ENCODE measurements around the gene CBFA2T3.

CBFA2T3 gene

DNA sequence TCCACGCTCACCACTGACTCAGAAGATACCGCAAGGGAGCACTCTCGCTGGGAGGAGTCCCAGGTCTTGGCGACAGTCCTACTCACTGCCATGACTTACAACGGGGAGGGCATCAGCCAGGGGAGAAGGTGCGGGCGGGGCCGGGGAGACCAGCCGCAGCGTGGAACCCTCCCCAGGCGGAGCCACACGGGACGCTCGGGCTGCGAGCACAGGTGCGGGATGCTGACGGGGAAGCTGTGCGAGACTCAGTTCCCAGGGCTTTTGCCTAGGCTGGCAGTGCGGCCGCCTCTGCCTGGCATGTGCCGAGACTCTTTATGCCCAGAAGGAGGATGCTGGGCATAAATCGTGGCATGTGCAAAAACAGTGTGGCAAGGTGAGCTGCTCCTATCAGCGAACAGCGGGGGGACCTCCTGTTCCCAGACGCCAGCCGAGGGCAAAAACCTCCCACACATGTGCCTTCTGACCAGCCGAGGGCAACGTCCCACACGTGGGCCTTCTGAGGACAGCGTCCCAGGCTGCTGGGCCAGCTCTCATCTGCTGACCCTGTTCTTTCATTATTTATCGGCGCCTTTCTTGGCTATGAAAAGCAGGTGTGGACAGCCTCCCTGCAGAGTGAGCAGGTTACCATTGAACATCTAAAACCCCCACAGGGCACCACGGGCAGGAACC lies 126.3 kb downstream of the CBFA2T3 start:
- no peak for DNase-seq (ENCODE audit: low read depth)
- TF ChIP-seq, protein P1, sequence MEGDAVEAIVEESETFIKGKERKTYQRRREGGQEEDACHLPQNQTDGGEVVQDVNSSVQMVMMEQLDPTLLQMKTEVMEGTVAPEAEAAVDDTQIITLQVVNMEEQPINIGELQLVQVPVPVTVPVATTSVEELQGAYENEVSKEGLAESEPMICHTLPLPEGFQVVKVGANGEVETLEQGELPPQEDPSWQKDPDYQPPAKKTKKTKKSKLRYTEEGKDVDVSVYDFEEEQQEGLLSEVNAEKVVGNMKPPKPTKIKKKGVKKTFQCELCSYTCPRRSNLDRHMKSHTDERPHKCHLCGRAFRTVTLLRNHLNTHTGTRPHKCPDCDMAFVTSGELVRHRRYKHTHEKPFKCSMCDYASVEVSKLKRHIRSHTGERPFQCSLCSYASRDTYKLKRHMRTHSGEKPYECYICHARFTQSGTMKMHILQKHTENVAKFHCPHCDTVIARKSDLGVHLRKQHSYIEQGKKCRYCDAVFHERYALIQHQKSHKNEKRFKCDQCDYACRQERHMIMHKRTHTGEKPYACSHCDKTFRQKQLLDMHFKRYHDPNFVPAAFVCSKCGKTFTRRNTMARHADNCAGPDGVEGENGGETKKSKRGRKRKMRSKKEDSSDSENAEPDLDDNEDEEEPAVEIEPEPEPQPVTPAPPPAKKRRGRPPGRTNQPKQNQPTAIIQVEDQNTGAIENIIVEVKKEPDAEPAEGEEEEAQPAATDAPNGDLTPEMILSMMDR (conservative IDR thresholded peaks at IDR 0.05; ENCODE audit: control insufficient read depth, insufficient read depth, low read depth, low read length) = no peak
- no peak overlapping the region for H3K4me3 ChIP-seq (ENCODE audit: control insufficient read depth, low read depth, low read length)

DNA sequence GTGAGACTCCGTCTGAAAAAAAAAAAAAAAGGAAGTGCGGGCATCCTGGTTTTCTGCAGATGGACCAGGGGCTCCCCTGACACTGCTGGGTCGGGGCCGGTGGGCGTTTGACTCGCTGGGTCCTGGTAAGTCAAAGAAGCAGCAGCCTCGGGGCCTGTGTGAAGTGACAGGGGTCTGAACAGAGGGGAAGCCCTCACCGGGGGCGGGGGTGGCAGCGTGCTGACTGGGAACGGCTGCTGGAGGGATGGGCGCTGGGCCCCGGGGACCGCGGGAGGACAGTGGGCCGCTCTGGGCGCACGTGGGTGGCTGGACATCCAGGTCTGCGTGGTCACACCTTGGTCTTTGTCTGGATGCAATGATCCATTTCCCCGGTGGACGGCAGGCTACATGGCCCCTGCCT lies 128.4 kb downstream of the CBFA2T3 start:
- no peak for DNase-seq (ENCODE audit: low read depth)
- TF ChIP-seq, protein P1 (conservative IDR thresholded peaks at IDR 0.05; ENCODE audit: control insufficient read depth, insufficient read depth, low read depth, low read length) = no peak
- H3K4me3 ChIP-seq (ENCODE audit: control insufficient read depth, low read depth, low read length) = no peak overlapping the region

DNA sequence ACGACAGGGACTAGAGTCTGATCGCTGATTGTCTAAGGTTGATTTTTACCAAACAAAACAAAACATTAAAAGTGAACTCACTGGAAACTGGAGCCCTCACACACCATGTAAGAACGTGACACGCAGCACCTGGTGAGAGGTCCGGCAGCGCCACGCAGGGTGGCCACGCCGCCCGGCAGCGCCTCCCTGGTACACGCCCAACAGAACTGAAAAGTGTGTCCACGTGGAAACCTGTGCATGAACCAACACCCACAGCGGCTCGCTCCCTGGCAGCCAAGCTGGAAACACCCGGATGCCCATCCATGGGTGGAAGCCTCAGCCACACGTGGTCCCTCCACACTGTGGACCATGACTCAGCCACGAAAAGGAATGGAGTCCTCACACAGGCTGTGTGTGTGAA lies 129.4 kb downstream of the CBFA2T3 start:
- no peak overlapping the region for H3K4me3 ChIP-seq (ENCODE audit: control insufficient read depth, low read depth, low read length)
- TF ChIP-seq, protein P1 (conservative IDR thresholded peaks at IDR 0.05; ENCODE audit: control insufficient read depth, insufficient read depth, low read depth, low read length) = no peak
- DNase-seq (ENCODE audit: low read depth) = no peak

DNA sequence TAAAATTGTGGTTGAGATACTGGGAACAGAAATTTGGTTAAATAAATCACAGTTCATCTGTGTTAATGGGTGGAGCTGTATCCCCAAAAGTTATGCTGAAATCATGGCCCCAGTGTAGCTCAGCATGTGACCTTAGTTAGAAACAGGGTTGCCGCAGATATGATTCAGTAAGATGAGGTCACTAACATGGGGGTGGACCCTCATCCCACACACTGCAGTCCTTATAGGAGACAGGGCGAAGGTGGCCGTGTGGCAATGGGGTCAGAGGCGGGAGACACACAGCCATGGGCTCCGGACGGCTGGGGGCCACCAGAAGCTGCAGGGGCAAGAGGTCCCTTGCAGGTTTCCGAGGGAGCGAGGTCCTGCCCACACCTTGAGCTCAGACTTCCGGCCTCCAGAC lies 130.9 kb downstream of the CBFA2T3 start:
- TF ChIP-seq, protein P1 (conservative IDR thresholded peaks at IDR 0.05; ENCODE audit: control insufficient read depth, insufficient read depth, low read depth, low read length) = no peak
- no peak overlapping the region for H3K4me3 ChIP-seq (ENCODE audit: control insufficient read depth, low read depth, low read length)
- DNase-seq (ENCODE audit: low read depth) = peak; percentile 79

DNA sequence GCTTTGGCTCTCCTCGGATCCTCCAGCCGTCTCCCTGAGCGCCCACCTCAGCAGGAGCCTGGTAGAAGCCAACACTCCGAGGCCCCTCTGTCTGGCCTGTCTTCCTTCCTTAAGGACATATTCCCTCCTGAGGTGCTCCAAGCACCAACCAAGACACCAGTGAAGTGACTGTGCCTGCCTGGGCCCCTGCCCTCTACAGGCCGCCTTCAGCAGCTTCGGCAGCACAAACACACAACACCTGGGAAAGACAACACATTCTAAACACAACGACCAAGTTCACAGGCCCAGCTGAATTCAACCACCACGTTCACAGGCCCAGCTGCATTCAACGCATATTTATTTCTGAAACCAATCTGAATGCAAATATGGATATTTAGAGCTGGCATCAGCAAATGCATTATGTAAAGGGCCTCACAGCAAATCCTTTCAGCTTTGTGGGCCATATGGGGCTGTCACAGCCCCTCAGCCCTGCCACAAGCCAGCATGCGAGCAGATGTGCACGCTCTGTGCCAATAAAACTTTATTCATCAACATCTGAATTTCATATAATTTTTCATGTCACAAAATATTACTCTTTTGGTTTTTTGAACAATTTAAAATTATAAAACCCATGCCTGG lies 132.5 kb downstream of the CBFA2T3 start:
- TF ChIP-seq, protein P1 (conservative IDR thresholded peaks at IDR 0.05; ENCODE audit: control insufficient read depth, insufficient read depth, low read depth, low read length) = no peak

DNA sequence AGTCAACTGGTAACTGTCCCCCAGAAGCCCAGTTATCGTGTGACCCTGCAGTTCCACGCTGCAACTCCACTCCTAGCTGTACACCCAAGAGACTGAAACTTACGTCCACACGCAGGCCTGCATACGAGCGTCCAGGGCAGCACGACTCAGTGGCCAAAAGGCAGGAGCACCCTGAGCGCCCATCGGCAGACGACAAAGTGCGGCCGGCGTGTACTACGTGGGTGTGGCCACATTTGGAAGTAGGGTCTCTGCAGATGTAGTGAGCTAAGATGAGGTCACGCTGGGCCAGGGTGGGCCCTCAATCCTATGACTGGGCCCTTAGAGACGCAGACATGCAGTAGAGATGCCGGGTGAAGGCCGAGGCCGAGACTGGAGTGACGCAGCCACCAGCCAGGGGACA lies 133.8 kb downstream of the CBFA2T3 start:
- H3K4me3 ChIP-seq (ENCODE audit: control insufficient read depth, low read depth, low read length) = no peak overlapping the region
- no peak for DNase-seq (ENCODE audit: low read depth)
- TF ChIP-seq, protein P1 (conservative IDR thresholded peaks at IDR 0.05; ENCODE audit: control insufficient read depth, insufficient read depth, low read depth, low read length) = no peak

More for the DNA sequence above, 132.5 kb downstream of the CBFA2T3 start:
- DNase-seq (ENCODE audit: low read depth) = no peak
- no peak overlapping the region for H3K4me3 ChIP-seq (ENCODE audit: control insufficient read depth, low read depth, low read length)
